Hepatocyte (in vitro differentiated cells): Measurements from ENCODE around the gene CCNG2.

Experiments
- EZH2 ChIP-seq: fragments of 200-600 bp; sonication (generic); IDR thresholded peaks from 2 replicates; pipeline ENCODE4 v1.6.1; 2016; ENCODE audit warnings: antibody characterized with exemption, mild to moderate bottlenecking, borderline replicate concordance
- TF ChIP-seq, protein P1 (sequence below): fragments of 200-600 bp; sonication (generic); IDR thresholded peaks from 2 replicates; pipeline ENCODE4 v1.5.1; 2016; ENCODE audit warnings: antibody characterized with exemption, mild to moderate bottlenecking; ENCODE audit not compliant: poor library complexity

- TF ChIP-seq, protein P1, sequence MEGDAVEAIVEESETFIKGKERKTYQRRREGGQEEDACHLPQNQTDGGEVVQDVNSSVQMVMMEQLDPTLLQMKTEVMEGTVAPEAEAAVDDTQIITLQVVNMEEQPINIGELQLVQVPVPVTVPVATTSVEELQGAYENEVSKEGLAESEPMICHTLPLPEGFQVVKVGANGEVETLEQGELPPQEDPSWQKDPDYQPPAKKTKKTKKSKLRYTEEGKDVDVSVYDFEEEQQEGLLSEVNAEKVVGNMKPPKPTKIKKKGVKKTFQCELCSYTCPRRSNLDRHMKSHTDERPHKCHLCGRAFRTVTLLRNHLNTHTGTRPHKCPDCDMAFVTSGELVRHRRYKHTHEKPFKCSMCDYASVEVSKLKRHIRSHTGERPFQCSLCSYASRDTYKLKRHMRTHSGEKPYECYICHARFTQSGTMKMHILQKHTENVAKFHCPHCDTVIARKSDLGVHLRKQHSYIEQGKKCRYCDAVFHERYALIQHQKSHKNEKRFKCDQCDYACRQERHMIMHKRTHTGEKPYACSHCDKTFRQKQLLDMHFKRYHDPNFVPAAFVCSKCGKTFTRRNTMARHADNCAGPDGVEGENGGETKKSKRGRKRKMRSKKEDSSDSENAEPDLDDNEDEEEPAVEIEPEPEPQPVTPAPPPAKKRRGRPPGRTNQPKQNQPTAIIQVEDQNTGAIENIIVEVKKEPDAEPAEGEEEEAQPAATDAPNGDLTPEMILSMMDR: no peak
- TF ChIP-seq EZH2: no peak
These were observed 14.4 kb upstream of the CCNG2 start for GRCh38 chr4:77142646-77143028.
